WTC11 (cell line): Measurements from ENCODE around the gene TOE1. TPM values are rescaled to one million over a fixed set of nuclear protein-coding genes. Genes with fewer than 3 reads are reported as not detected.
A peak's percentile ranks its signal among the peaks of the same experiment; 100 is the strongest.

Experiments
- ATAC-seq: fragments of 200-7000 bp; cut with Tn5 transposase; 2 replicates; pipeline ENCODE4 v1.10.0; 2021; ENCODE audit warnings: mild to moderate bottlenecking, moderate library complexity
- CTCF ChIA-PET: fragments of 300-600 bp; sonication (Branson Sonifier 250); formaldehyde crosslinking; loops from one replicate; lab custom pipeline; 2021; ENCODE audit warnings: antibody characterized with exemption; lab: Charles Lee
- POLR2A ChIA-PET: fragments of 350-600 bp; sonication (Branson Sonifier 250); formaldehyde crosslinking; loops from one replicate; lab custom pipeline; 2021; ENCODE audit warnings: antibody characterized with exemption; lab: Charles Lee
- DNase-seq: peaks from one replicate; pipeline ENCODE4 v3.0.0; 2021; ENCODE audit warnings: low spot score
- H3K27ac Mint-ChIP-seq: 2 replicates; pipeline ENCODE4 v1.8.0; 2021; ENCODE audit warnings: mixed read lengths
- H3K27me3 Mint-ChIP-seq: 2 replicates; pipeline ENCODE4 v1.8.0; 2021; ENCODE audit warnings: low read depth, mild to moderate bottlenecking, moderate library complexity, mixed read lengths
- H3K36me3 Mint-ChIP-seq: 2 replicates; pipeline ENCODE4 v1.8.0; 2021; ENCODE audit warnings: mixed read lengths
- H3K4me1 Mint-ChIP-seq: 2 replicates; pipeline ENCODE4 v1.8.0; 2022; ENCODE audit warnings: mixed read lengths
- H3K4me3 Mint-ChIP-seq: 2 replicates; pipeline ENCODE4 v1.8.0; 2021; ENCODE audit warnings: mild to moderate bottlenecking, moderate library complexity, mixed read lengths
- H3K9me3 Mint-ChIP-seq: 2 replicates; pipeline ENCODE4 v1.8.0; 2021; ENCODE audit warnings: mixed read lengths
- ATF1 ChIP-seq: sonication (generic); formaldehyde crosslinking; IDR thresholded peaks from 2 replicates; pipeline ENCODE4 v1.8.1; 2023; ENCODE audit warnings: mild to moderate bottlenecking, moderate library complexity, missing genetic modification reagents
- CBFB ChIP-seq: sonication (generic); formaldehyde crosslinking; IDR thresholded peaks from 2 replicates; pipeline ENCODE4 v1.8.1; 2022; ENCODE audit warnings: mild to moderate bottlenecking, low read depth, missing genetic modification reagents
- CREM ChIP-seq: sonication (generic); formaldehyde crosslinking; IDR thresholded peaks from 2 replicates; pipeline ENCODE4 v1.8.1; 2022; ENCODE audit warnings: mild to moderate bottlenecking, missing genetic modification reagents, moderate library complexity
- ELF4 ChIP-seq: sonication (generic); formaldehyde crosslinking; IDR thresholded peaks from 2 replicates; pipeline ENCODE4 v1.8.1; 2022; ENCODE audit warnings: low read depth, mild to moderate bottlenecking, moderate library complexity, missing genetic modification reagents
- EMX1 ChIP-seq: fragments of 250-450 bp; sonication (Bioruptor Pico); IDR thresholded peaks from 2 replicates; pipeline ENCODE4 v1.8.0; 2021; ENCODE audit warnings: mild to moderate bottlenecking
- FOXJ3 ChIP-seq: sonication (generic); formaldehyde crosslinking; IDR thresholded peaks from 2 replicates; pipeline ENCODE4 v1.9.0; 2021; ENCODE audit warnings: missing genetic modification reagents, mild to moderate bottlenecking, borderline replicate concordance
- GABPB1 ChIP-seq: sonication (generic); formaldehyde crosslinking; IDR thresholded peaks from 2 replicates; pipeline ENCODE4 v1.8.1; 2023; ENCODE audit warnings: mild to moderate bottlenecking, missing genetic modification reagents
- NR3C1 ChIP-seq: sonication (generic); formaldehyde crosslinking; conservative IDR thresholded peaks from 2 replicates; pipeline ENCODE4 v1.8.1; 2023; ENCODE audit warnings: low read depth, mild to moderate bottlenecking, missing genetic modification reagents
- PRRX2 ChIP-seq: fragments of 250-450 bp; sonication (Bioruptor Pico); IDR thresholded peaks from 2 replicates; pipeline ENCODE4 v1.8.0; 2021; ENCODE audit warnings: mild to moderate bottlenecking
- RELA ChIP-seq: sonication (generic); formaldehyde crosslinking; IDR thresholded peaks from 2 replicates; pipeline ENCODE4 v1.8.1; 2022; ENCODE audit warnings: missing genetic modification reagents, mild to moderate bottlenecking, borderline replicate concordance
- SOX15 ChIP-seq: fragments of 250-450 bp; sonication (Bioruptor Pico); IDR thresholded peaks from 2 replicates; pipeline ENCODE4 v1.9.0; 2021; ENCODE audit warnings: mild to moderate bottlenecking
- ZNF121 ChIP-seq: sonication (generic); formaldehyde crosslinking; IDR thresholded peaks from 2 replicates; pipeline ENCODE4 v1.8.0; 2023; ENCODE audit warnings: missing genetic modification reagents
- ZNF138 ChIP-seq: sonication (generic); formaldehyde crosslinking; conservative IDR thresholded peaks from 2 replicates; pipeline ENCODE4 v1.8.1; 2022; ENCODE audit warnings: mild to moderate bottlenecking, moderate library complexity, missing genetic modification reagents
- ZNF671 ChIP-seq: fragments of 250-450 bp; sonication (Bioruptor Pico); IDR thresholded peaks from 2 replicates; pipeline ENCODE4 v1.8.0; 2021; ENCODE audit warnings: mild to moderate bottlenecking
- total RNA-seq: library from RNA; stranded (reverse); gene quantifications from 3 replicates; pipeline ENCODE4 v1.2.3, GENCODE V29; 2021
- TF ChIP-seq, protein P1 (sequence below): sonication (generic); formaldehyde crosslinking; IDR thresholded peaks from 2 replicates; pipeline ENCODE4 v1.8.0; 2022; ENCODE audit warnings: mild to moderate bottlenecking, missing genetic modification reagents
- TF ChIP-seq, protein P2 (sequence below): fragments of 250-450 bp; sonication (Bioruptor Pico); IDR thresholded peaks from 2 replicates; pipeline ENCODE4 v1.9.0; 2021; ENCODE audit warnings: mild to moderate bottlenecking
- TF ChIP-seq, protein P3 (sequence below): fragments of 250-450 bp; sonication (Bioruptor Pico); IDR thresholded peaks from 2 replicates; pipeline ENCODE4 v1.9.0; 2021; ENCODE audit warnings: moderate library complexity, mild to moderate bottlenecking, inconsistent platforms, borderline replicate concordance
- TF ChIP-seq, protein P4 (sequence below): sonication (generic); formaldehyde crosslinking; IDR thresholded peaks from 2 replicates; pipeline ENCODE4 v1.8.0; 2022; ENCODE audit warnings: mild to moderate bottlenecking, missing genetic modification reagents
- TF ChIP-seq, protein P5 (sequence below): sonication (generic); formaldehyde crosslinking; IDR thresholded peaks from 2 replicates; pipeline ENCODE4 v1.8.0; 2022; ENCODE audit warnings: mild to moderate bottlenecking, missing genetic modification reagents
- TF ChIP-seq, protein P6 (sequence below): sonication (generic); formaldehyde crosslinking; IDR thresholded peaks from 2 replicates; pipeline ENCODE4 v1.8.1; 2022; ENCODE audit warnings: low read depth, missing genetic modification reagents, borderline replicate concordance
- TF ChIP-seq, protein P7 (sequence below): sonication (generic); formaldehyde crosslinking; IDR thresholded peaks from 2 replicates; pipeline ENCODE4 v1.8.0; 2023; ENCODE audit warnings: missing genetic modification reagents

TOE1 gene
- total RNA-seq, 1 experiment from 2014 or later: 7.4 TPM

DNA sequence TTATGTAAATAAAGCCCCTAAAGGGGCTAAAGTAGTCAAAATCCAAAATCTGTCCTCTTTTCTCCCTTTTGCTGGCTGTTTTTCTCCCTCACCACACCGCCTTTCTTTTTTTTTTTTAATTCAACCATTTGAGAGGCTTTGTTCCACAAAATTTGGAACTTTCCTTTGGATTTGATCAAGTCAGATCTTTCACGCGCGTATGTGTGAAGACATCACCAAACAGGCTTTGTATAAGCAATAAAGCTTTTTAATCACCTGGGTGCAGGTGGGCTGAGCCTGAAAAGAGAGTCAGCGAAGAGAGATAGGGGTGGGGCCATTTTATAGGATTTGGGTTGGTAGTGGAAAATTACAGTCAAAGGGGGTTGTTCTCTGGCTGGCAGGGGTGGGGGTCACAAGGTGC lies 18.5 kb upstream of the TOE1 start:
- Mint-ChIP-seq H3K36me3 (peaks cover 8% of the 10 kb centered on the region), H3K27me3 (no peaks in the 10 kb centered on the region; the same call in 1 of the 2 replicates), H3K9me3 (peaks cover 9% of the 10 kb centered on the region), H3K4me1 (peaks cover 32% of the 10 kb centered on the region), H3K4me3 (peak overlapping the region; percentile 50), H3K27ac (peak overlapping the region; percentile 98)
- DNase-seq (no peak), ATAC-seq (no peak; the same call in 1 of the 2 replicates)
- POLR2A ChIA-PET: interaction anchor here (0.8 to 2.0 kb wide), 3 partner anchors 18 to 508 kb away, joined by 3 to 10 read pairs (median 3); no protein-coding TSS in a partner anchor
- TF ChIP-seq ZNF671 (CRISPR knock-in tag) (no peak), ZNF121 (no peak), CREM (peak; percentile 15; the same call in 1 of the 2 replicates)
- TF ChIP-seq, protein P1, sequence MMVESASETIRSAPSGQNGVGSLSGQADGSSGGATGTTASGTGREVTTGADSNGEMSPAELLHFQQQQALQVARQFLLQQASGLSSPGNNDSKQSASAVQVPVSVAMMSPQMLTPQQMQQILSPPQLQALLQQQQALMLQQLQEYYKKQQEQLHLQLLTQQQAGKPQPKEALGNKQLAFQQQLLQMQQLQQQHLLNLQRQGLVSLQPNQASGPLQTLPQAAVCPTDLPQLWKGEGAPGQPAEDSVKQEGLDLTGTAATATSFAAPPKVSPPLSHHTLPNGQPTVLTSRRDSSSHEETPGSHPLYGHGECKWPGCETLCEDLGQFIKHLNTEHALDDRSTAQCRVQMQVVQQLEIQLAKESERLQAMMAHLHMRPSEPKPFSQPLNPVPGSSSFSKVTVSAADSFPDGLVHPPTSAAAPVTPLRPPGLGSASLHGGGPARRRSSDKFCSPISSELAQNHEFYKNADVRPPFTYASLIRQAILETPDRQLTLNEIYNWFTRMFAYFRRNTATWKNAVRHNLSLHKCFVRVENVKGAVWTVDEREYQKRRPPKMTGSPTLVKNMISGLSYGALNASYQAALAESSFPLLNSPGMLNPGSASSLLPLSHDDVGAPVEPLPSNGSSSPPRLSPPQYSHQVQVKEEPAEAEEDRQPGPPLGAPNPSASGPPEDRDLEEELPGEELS (CRISPR knock-in tag): no peak
- TF ChIP-seq, all 79 proteins: peak for 1
- CTCF ChIA-PET: interaction anchor here (0.8 to 2.6 kb wide), 4 partner anchors 16 to 303 kb away, joined by 3 to 24 read pairs (median 8); partner anchors contain the start of gene TOE1

DNA sequence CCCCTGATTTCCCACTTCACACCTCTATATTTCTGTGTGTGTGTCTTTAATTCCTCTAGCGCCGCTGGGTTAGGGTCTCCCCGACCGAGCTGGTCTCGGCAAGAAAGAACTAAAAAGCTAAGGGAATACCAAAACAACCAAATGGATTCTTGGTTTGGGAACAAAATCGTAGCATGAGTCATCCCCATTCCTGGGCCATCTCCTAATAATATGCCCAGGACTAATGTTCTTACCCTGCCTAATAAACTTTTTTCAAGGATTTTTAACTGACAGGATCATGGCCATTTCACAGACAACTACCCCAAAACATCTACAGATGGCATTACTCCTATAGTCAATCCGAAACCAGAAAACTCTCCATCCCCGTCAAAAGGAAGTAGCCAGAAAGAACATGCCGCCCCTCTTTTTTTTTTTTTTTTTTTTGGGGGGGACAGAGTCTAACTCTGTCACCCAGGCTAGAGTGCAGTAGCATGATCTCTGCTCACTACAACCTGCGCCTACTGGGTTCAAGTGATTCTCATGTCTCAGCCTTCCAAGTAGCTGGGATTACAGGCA lies 17.4 kb upstream of the TOE1 start:
- TF ChIP-seq, protein P2, sequence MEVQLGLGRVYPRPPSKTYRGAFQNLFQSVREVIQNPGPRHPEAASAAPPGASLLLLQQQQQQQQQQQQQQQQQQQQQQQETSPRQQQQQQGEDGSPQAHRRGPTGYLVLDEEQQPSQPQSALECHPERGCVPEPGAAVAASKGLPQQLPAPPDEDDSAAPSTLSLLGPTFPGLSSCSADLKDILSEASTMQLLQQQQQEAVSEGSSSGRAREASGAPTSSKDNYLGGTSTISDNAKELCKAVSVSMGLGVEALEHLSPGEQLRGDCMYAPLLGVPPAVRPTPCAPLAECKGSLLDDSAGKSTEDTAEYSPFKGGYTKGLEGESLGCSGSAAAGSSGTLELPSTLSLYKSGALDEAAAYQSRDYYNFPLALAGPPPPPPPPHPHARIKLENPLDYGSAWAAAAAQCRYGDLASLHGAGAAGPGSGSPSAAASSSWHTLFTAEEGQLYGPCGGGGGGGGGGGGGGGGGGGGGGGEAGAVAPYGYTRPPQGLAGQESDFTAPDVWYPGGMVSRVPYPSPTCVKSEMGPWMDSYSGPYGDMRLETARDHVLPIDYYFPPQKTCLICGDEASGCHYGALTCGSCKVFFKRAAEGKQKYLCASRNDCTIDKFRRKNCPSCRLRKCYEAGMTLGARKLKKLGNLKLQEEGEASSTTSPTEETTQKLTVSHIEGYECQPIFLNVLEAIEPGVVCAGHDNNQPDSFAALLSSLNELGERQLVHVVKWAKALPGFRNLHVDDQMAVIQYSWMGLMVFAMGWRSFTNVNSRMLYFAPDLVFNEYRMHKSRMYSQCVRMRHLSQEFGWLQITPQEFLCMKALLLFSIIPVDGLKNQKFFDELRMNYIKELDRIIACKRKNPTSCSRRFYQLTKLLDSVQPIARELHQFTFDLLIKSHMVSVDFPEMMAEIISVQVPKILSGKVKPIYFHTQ (CRISPR knock-in tag): no peak
- no peak for TF ChIP-seq RELA (CRISPR knock-in tag)
- TF ChIP-seq, protein P3, sequence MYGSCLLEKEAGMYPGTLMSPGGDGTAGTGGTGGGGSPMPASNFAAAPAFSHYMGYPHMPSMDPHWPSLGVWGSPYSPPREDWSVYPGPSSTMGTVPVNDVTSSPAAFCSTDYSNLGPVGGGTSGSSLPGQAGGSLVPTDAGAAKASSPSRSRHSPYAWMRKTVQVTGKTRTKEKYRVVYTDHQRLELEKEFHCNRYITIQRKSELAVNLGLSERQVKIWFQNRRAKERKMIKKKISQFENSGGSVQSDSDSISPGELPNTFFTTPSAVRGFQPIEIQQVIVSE (CRISPR knock-in tag): no peak
- H3K9me3 Mint-ChIP-seq: peaks cover 9% of the 10 kb centered on the region
- no peak for ATAC-seq
- no peaks in the 10 kb centered on the region; the same call in 1 of the 2 replicates for H3K27me3 Mint-ChIP-seq
- no peak for DNase-seq
- H3K36me3 Mint-ChIP-seq: peaks cover 8% of the 10 kb centered on the region
- H3K4me1 Mint-ChIP-seq: peaks cover 34% of the 10 kb centered on the region
- ChIA-PET CTCF (interaction anchor here (0.9 to 1.6 kb wide), 3 partner anchors 13 to 304 kb away, joined by 4 to 8 read pairs (median 4); no protein-coding TSS in a partner anchor), POLR2A (interaction anchor here (0.6 to 0.7 kb wide), 2 partner anchors 52 to 523 kb away, joined by 3 to 5 read pairs; partner anchors contain the start of gene PLK3)
- H3K4me3 Mint-ChIP-seq: peak overlapping the region; percentile 22; the same call in 1 of the 2 replicates
- peak overlapping the region; percentile 82 for H3K27ac Mint-ChIP-seq

DNA sequence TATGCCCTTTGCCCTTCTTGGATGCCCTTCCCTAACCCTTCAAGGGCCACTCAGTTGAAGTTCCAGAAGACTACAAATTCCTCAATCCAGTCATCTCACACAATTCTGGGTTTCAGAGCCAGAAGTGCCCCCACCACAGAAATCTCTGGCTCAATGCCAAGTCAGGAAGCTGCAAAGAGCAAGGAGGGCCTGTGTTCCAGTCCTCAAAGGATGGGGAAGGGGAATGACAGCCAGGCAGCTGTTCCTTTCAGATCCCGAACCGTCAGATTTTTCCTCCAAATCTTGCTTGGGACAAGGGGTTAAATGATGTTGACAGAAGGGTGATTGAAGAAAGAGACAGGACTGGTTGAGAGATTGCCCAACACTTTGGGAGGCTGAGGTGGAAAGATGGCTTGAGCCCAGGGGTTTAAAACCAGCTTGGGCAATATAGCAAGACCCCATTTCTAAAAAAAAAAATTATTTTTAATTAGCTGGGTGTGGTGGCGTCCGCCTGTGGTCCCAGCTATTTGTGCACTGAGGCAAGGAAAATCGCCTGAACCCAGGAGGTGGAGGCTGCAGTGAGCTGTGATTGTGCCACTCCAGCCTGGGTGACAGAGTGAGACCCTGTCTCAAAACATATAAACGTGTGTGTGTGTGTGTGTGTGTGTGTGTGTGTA lies 14.0 kb upstream of the TOE1 start:
- Mint-ChIP-seq H3K9me3 (peaks cover 9% of the 10 kb centered on the region), H3K4me3 (peak overlapping the region; percentile 70), H3K4me1 (peaks cover 56% of the 10 kb centered on the region), H3K36me3 (peaks cover 21% of the 10 kb centered on the region), H3K27ac (peak overlapping the region; percentile 1; the same call in 1 of the 2 replicates), H3K27me3 (no peaks in the 10 kb centered on the region; the same call in 1 of the 2 replicates)
- no peak for ATAC-seq
- no peak for DNase-seq
- ChIA-PET CTCF (interaction anchor here (0.6 to 4.4 kb wide), 6 partner anchors 14 to 311 kb away, joined by 4 to 32 read pairs (median 6); partner anchors contain the start of genes MUTYH and TOE1), POLR2A (interaction anchor here (0.6 to 4.4 kb wide), 10 partner anchors 9 to 315 kb away, joined by 3 to 54 read pairs (median 6); partner anchors contain the start of genes CCDC163, HECTD3, MMACHC and MUTYH)
- TF ChIP-seq PRRX2 (CRISPR knock-in tag) (no peak), GABPB1 (no peak), NR3C1 (no peak), ZNF138 (no peak), ELF4 (CRISPR knock-in tag) (no peak), EMX1 (CRISPR knock-in tag) (no peak), SOX15 (CRISPR knock-in tag) (no peak), CBFB (CRISPR knock-in tag) (no peak), FOXJ3 (CRISPR knock-in tag) (no peak), ATF1 (CRISPR knock-in tag) (no peak), RELA (CRISPR knock-in tag) (no peak)
- TF ChIP-seq, protein P4, sequence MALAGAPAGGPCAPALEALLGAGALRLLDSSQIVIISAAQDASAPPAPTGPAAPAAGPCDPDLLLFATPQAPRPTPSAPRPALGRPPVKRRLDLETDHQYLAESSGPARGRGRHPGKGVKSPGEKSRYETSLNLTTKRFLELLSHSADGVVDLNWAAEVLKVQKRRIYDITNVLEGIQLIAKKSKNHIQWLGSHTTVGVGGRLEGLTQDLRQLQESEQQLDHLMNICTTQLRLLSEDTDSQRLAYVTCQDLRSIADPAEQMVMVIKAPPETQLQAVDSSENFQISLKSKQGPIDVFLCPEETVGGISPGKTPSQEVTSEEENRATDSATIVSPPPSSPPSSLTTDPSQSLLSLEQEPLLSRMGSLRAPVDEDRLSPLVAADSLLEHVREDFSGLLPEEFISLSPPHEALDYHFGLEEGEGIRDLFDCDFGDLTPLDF (CRISPR knock-in tag): no peak
- TF ChIP-seq, protein P5, sequence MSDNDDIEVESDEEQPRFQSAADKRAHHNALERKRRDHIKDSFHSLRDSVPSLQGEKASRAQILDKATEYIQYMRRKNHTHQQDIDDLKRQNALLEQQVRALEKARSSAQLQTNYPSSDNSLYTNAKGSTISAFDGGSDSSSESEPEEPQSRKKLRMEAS (CRISPR knock-in tag): no peak
- TF ChIP-seq, protein P6, sequence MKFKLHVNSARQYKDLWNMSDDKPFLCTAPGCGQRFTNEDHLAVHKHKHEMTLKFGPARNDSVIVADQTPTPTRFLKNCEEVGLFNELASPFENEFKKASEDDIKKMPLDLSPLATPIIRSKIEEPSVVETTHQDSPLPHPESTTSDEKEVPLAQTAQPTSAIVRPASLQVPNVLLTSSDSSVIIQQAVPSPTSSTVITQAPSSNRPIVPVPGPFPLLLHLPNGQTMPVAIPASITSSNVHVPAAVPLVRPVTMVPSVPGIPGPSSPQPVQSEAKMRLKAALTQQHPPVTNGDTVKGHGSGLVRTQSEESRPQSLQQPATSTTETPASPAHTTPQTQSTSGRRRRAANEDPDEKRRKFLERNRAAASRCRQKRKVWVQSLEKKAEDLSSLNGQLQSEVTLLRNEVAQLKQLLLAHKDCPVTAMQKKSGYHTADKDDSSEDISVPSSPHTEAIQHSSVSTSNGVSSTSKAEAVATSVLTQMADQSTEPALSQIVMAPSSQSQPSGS: no peak
- TF ChIP-seq, protein P7, sequence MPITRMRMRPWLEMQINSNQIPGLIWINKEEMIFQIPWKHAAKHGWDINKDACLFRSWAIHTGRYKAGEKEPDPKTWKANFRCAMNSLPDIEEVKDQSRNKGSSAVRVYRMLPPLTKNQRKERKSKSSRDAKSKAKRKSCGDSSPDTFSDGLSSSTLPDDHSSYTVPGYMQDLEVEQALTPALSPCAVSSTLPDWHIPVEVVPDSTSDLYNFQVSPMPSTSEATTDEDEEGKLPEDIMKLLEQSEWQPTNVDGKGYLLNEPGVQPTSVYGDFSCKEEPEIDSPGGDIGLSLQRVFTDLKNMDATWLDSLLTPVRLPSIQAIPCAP (CRISPR knock-in tag): no peak
